HG03066 (cell line): ENCODE measurements around the gene NINJ1.
A peak's percentile ranks its signal among the peaks of the same experiment; 100 is the strongest.

ENCODE experiments used
- ATAC-seq: cut with Tn5 transposase; IDR thresholded peaks from one replicate; pipeline ENCODE4 v1.9.1; 2021; ENCODE audit warnings: low read depth; ENCODE audit not compliant: unreplicated experiment

NINJ1 gene

GRCh38 chr9:93133681-93134014 is 403 bp downstream of the NINJ1 start:
- ATAC-seq = peak; percentile 37

DNA sequence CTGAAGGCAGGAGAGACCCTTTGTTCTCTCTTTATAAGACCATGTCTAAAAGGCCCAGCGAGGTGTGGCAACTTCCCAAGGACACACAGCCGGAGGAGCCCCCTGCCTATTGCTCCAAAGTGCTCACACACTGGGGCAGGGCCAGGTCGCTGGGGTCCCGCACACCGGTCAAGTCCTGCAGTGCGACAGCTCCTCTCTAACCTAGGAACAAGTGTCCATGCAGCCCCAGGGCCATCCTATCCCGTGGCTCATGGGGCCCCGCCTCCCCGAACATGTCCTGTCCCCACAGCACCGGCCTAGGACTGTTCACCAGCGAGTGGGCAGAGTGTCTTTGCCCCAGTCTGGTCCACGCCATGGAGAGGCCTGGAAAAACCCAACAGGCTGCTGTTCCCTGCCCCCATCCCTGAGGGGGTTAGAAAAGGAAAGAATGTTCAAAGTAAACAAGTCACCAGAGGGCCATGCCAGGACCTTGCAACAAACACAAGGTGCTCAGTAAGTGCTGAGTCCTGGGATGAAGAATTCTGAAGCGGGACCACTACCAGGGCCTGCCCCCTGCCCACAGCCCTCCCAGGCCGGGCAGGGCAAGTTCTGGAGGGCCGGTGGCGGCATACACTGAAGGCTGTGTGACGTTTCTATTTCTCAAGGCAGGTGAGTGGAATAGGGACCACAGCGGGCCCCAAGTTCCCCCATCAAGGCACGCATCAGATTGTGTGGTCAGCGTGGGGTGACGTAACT is 938 bp downstream of the NINJ1 start:
- no peak for ATAC-seq

DNA sequence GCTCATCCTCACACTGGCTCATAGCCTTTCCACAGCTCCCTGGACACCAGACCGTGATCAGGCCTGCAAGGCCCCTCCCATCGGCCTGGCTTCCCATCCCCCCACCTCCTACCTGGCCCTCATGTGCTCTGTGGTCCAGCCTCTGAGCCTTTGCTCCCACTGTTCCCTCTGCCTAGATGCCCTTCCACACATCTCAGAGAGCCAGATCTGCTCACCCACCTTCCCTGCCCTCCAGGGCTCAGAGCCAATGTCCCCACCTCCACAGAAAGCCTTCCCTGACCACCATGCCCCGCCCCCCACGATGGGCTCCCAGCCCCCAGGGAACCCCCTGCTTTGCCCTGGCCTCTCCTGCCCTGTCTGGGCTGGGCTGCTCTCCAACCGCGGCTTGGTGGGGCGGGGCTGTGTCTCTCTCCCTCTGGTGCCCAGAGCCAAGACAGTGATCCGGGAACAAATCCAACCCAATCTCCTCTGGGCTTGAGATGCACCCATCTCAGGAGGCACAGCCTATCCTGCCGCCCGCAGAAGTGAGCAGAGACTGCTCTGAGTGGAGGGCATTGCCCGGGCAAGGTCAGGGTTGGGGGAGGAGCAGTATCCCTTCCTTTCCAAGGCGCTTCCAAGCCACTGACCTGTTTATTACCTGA is 1.6 kb downstream of the NINJ1 start:
- ATAC-seq = no peak

- ATAC-seq = no peak
Observed at GRCh38 chr9:93131599-93132286, 2.3 kb downstream of the NINJ1 start.

DNA sequence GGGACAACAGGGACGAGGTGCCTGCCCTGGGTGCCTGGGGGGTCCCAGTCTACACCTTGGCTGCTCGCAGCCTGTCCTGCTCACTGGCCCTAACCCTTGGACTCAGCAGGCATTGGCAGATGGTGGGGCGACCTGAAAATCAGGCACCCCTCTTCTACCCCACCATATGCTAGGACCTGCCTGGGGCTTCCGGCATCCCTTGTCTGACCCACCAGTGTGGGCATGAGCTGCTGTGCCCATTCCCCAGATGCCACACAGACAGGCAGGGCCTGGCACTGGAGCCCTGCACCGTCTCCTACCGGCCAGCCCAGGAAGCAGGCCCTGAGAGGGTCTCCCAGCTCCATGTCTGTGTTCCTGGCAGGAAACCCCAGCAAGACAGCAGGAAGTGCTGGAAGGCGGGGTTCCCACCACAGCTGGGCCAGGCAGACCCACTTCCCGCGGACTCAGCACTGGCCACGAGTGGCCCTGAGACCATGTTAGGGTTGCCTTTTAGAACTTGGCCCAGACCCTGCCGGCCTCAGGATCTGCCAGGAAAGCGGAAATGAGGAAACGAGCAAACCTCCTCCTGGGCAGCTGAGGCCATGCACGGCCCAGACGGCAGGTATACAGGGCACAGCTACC is 3.1 kb downstream of the NINJ1 start:
- no peak for ATAC-seq

- no peak for ATAC-seq
Observed at GRCh38 chr9:93129691-93130500, 4.2 kb downstream of the NINJ1 start.

DNA sequence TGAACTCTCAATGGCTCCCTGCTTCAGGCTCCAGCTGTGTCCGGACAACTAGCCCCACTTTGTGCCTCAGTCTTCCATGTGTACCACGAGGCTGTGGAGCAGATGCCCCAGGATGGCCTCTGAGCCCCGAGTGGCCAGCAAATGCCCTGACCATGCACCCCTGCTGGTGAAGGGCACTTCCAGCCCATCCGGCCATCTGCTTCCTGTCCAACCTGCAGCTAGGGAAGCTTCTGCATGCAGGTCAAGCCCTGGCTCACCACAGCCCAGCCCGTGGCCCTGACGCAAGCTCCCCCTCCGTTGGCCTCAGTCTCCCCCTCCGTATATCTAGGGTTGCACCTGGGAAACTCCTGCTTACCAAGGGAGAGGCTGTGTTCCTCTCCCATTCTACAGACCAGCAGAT is 4.8 kb downstream of the NINJ1 start:
- ATAC-seq = no peak

- ATAC-seq = no peak
Observed at GRCh38 chr9:93128715-93129224, 5.3 kb downstream of the NINJ1 start.

DNA sequence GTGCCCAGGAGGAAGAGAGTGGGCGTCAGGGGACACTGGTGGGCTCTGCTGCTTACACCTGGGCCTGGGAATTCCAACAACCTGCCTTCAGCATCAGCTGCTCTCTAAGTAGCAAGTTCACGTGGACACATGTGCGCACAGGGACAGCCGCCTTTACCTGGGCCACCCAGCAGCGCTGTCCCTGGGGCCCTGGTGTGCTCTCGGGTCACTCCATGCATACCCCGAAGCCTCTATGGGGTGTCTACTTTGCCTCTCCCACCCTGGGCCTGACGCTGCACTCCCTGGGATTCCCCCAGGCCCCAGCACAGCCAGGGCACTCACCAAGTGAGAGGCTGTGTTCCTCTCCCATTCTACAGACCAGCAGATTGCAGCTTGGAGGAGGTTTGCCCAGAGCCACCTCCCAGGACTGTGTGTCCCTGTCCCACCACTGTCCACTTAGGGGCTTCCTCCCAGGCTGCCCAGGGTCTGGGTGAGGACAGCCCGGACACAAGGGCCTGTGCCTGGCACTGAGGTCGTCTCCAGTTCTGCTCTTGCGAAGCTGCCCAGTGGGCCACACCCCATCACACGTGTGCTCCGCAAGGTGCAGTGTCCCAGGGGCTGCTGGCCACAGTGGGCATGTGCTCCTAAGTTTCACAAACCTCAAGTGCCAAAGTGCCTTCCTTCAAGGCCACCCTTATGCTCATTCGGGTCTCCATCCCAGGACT is 5.9 kb downstream of the NINJ1 start:
- no peak for ATAC-seq

DNA sequence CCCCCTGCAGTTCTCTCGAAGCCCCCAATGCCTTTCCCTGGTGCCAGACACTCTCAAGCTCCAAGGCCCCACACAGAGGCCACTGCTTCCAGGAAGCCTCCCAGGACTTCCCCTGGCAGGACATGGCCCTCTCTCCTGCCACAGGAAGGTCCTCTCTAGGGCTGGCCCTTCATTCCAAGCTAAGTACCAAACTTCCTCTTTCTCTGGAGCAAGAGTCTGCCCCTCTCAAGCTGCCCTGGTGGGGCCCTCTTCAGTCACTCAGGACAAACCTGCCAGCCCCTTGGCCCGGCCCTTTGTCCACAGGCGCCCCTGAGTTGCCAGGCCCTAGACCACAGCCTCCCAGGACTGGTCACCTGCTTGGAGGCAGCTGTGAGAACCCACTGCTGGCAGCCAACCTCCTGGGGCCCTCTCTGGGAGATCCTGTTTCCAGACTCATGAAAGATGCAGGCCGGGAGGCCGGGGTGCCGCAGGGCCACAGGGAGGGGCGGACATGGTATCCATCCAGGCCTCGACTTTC is 6.6 kb downstream of the NINJ1 start:
- ATAC-seq = no peak

GRCh38 chr9:93126825-93127368 is 7.2 kb downstream of the NINJ1 start:
- no peak for ATAC-seq

- no peak for ATAC-seq
Observed at GRCh38 chr9:93126151-93126781, 7.8 kb downstream of the NINJ1 start.

DNA sequence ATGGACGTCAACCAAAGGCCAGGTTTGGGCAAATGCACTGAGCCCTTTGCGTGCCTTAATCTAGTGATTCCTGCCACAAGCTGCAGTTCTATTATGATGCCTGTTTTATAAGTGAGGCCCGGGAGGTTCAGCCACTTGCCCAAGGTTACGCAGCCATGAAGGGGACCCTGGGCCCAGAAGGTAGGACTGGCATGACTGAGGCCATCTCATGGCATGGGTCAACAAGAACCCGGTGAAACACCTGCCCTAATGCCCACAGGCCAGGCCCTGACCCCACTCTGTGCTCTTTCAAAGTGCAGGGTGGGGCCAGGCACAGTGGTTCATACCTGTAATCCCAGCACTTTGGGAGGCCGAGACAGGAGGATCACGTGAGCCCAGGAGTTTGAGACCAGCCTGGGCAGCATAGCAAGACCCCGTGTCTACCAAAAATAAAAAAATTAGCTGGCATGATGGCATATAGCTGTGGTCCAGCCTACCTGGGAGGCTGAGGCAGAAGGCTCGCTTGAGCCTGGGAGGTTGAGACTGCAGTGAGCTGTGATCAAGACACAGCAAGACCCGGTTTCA is 8.6 kb downstream of the NINJ1 start:
- no peak for ATAC-seq

DNA sequence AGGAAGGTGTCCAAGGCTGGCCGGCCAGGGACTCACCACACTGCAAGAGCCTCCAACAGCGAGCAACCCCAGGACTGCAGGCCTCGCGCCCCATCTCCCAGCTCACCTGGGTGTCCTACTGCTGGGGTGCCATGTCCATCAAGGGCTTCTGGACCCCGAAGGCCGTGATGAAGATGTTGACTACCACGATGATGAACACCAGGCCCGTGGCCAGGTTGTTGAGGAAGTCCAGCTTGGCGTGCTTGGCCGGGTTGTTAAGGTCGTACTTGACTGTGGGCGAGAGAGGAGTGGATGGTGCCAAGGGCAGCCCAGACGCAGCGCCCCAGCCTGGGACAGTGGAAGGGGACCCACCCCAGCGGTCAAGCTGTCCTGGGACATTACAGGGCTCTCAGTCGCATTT is 9.3 kb downstream of the NINJ1 start:
- ATAC-seq = no peak

DNA sequence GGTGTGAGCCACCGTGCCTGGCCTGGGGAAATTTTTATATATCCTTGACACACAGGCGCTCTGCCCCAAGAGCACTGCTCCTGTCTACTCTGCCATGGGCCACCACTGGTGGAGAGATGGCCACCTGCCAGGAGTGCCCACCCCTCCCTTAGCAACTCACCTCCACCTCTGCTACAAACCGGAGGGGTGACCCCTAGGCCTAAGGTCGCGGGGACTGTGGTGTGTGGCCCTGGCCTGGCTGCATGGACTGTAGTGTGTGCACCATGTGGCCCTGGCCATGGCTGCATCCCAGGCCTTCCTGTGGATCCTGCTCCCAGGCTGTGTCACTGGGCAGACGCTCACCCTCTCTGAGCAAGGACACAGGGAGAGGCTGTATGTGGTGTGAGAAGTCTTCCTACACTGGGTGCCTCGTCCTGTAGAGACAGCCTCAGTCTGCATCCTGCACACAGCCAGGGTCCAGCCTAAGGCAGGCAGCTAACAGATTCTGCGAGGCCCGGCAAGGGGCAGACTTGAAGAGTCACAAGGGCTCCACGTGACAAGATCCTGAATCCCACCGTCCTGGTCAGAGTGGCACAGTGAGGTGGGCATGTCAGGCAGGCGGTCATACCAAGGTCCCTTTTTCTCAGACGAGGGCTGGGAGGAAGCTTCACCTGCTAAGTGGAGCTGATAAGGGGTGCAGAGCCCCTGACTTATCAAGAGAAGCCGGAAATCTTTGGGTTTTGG is 10.3 kb downstream of the NINJ1 start:
- no peak for ATAC-seq

- no peak for ATAC-seq
Observed at GRCh38 chr9:93122721-93123221, 11.3 kb downstream of the NINJ1 start.

DNA sequence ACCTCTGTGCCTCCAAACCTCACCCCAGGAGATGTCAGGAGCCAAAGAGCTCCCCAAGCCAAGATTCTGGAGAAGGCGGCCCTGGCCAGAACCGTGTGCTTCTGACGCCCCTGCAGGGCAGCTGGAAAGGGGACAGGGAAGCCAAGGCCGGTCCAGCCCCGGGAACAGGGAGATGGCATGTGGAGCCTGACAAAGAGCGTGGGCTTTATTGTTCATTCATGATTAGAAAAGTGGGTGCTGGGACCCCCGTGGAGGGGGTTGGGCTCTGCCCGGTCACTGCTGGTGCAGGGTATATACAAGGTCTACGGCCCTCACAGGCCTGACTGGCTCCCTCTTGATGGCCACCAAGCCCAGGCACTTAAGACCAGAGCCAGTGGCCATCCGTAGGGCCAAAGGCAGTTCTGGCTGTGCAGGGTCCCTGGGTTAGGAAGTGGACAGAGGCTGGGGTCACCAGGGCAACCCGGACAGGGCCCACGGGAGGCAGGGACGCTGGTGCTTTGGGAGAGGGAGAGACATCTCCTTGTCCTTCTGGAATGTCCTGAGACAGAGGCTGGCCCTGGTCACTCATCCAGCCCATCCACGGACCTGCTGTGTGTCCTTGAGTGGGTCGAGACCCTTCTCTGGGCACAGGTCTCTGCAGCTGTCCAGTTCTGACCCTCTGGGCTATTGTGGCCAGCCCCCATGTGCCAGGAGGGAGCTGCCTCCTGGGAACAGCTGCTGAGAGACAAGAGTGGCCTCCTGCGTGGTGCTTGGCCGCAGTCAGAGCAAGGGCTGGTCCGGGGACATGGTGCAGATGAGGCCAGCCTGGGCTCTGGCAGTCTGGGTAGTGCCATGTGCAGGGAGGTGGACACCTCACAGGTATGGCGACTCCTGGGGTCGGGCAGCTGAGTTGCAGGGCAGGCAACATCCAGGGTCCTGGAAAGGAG is 12.5 kb downstream of the NINJ1 start:
- no peak for ATAC-seq
